Stimulated activated naive CD8-positive, alpha-beta T cell treated with anti-CD3 and anti-CD28 coated beads, Interleukin-15, Interleukin-2, amounts not matched to agents 100 U/mL and 50 U/mL, for 24 hours (primary cell): Measurements from ENCODE around the gene TARBP1.
"Not testable (repeated sequence)": the region's sequence is repeated elsewhere in the genome, so short reads cannot be mapped to it uniquely, and the experiment has no call there.

Experiments used
- ATAC-seq: fragments of 150-1000 bp; cut with Tn5 transposase; one replicate; pipeline ENCODE4 v1.10.0; 2021
- DNase-seq: peaks from one replicate; pipeline ENCODE4 v3.0.0; 2021

The TARBP1 gene

DNA sequence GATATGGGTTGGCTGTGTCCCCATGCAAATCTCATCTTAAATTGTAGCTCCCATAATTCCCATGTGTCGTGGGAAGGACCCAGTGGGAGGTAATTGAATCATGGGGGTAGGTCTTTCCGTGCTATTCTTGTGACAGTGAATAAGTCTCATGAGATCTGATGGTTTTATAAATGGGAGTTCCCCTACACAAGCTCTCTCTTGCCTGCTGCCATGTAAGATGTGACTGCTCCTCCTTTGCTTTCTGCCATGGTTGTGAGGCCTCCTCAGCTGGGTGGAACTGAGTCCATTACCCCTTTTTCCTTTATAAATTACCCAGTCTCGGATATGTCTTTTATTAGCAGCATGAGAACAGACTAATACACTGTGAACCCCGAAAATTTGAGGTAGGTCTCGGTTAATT, 25.3 kb upstream of the TARBP1 start:
- DNase-seq, ATAC-seq: not testable (repeated sequence)

DNA sequence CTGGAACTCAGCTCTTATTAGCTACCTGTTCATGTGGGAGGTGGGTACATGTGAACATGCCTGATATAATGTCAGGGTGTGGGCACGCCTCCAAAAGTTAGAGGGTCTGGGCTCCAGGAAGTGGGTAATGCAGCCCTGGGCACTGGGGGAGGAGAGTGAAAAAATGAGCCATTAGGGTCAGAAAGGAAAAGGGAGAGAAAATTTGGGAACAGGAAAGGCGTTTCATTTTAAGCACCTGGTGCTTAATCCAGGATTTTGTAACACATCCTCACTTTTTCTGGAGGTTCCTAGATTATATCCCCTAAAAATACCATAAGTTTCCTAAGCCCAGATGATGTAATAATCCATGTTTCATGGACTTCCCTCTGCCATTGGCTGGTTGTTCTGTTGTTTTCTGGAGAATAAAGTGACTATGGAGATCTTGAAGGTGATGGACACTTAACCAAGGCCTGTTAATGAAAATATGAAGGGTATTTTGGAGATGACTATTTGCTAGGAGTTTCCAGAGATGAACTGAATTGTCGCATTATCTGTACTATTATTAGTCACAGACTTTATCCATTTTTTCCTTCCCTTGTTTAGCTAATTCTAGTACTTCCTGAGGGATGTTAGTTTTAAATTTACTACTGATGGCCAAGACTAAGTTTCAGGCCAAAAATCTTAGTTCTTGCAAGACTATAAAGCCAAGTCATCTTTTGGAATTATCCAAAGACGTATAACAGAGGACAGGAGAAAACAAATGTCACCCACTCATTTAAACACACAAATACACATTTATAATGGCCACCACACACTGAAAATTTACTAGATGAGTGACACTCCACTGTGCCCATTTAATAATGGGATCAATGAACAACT, 24.4 kb upstream of the TARBP1 start:
- ATAC-seq (no peak), DNase-seq (no peak)

DNA sequence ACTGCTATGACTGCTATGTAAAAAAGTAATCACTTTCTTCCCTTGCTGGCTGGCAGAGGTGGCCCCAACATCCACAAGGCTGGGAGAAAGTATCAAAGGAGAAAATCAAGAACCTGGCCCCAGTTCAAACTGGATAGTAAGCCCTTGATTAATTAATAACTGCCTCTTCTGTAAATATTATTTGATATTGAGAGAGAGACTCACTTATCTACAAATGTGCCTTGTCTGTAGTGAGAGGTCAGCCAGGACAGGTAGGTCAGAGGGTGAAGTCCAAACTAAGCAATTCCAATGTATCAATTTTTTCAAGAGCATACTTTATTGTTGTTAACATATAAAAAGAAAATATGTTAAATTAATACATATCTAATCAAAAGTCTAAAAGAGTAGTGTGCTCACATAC, 23.8 kb upstream of the TARBP1 start:
- no peak for DNase-seq
- no peak for ATAC-seq

DNA sequence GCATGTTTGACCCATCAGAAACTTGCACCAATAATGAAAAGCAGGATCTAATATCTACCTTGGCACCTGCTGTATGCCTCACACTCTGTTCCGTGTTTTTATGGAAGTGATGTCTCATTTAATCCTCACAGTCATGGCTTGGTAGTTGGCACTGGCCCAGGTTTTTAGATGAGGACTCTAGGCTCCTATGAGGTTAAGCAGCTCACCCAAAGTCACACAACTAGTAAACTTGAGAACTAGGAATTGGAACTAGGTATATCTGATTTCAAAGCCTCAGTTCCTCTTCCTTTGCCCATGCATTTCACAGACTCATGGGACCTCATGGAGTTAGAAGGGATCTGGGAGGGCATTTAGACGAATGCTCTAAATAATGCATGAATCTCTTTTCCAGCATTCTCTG, 21.3 kb upstream of the TARBP1 start:
- peak; percentile 17 for ATAC-seq
- DNase-seq, result peak; percentile 30

DNA sequence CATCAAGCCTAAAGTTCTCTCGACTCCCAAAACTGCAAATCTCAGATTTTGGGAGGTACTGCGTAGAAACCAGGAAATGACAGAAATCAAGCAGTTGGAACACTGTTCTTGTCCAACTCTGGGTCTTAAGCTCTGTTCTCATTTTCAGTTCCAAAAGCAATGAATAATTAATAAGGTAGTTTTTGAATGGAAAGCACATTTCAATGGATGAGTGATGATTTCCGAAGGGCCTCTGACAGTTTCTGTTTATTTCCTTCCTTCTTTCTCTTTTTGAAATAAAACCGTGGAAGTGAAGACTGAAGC, 20.9 kb upstream of the TARBP1 start:
- ATAC-seq (no peak), DNase-seq (no peak)

DNA sequence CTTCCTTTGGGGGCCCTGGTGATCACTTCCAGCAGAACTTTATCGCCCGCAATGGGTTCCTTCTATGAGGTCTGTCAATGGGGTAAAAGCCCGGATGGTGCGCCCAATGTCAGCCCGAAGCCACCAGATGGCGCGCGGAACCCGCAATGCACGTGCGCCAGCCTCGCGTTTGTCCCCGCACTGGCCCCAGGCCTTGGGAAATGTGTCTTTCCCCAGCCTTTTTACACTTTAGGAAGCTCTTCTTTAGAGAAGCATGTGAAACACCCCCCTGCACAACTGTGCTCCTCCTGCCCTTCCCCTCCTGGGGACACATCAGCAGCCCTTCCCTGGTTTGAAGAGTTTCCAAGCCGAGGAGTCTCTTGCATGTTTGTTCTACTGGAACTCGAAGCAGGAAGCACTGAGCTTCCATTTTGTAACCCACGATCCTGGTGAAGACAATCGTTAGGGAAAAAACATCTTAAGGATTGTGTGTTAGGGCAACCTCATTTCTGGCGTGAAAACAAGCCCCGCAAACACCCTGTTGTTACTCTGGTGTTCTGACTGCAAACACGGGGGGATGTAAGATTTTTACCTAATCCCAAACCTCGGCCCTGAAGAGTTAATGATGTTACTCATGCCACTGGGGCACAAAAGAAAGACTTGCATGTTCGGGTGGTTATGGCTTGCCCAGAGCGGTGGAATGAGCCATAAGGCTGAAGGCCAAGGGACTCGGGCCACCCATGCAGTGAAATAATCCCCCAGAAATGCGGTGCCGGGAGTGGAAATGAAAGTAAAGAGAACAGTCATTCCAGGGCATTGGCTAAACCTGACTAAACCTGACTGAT, 20.4 kb upstream of the TARBP1 start:
- peak; percentile 92 for DNase-seq
- ATAC-seq, result peak; percentile 66

DNA sequence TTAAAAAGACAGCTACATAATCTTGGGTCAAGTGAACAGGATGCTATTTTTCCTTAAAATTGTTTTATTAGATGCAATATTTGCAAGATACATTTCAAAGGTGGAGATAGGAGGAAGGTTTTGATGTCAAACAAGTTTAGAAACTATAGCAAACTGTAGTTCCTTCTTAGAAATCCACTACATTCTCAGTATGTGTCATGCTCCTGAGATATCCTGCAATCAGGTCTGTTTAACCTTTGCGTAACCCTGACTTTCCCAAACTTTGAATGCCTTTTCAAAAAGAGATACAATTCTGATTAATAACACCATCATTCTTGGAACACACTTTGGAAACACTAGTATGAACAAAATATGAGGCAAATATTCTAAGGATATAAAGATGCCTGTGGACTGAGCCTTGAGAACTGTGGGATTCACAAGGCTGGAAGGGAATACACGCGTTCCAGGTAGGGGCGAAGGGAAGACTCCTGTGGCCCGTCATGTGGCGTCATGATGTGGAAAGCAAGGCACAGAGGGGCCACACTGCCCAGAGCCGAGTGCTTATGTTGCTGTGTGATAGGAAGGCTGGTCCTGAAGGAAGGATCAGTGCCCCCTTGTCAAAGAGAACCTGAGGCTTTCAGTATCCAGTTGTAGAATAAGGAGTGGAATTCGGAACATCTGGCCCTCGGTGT, 19.6 kb upstream of the TARBP1 start:
- DNase-seq (no peak), ATAC-seq (no peak)

DNA sequence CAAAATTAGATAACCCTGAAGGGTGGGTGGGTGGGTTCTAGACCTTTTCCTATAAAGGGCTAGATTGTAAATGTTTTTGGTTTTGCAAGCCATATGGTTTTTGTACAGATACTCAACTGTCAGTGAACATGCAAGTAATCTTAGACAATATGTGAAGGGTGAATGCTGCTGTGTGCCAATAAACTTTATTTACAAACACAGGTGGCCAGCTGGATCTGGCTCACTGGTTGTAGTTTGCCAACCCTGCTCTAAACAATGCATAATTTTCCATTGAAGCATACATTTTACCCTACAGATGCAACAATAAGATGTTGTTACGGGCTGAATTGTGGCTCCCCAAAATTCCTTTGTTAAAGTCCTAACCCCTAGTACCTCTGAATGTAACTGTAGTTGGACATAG, 18.6 kb upstream of the TARBP1 start:
- DNase-seq, result no peak
- no peak for ATAC-seq

DNA sequence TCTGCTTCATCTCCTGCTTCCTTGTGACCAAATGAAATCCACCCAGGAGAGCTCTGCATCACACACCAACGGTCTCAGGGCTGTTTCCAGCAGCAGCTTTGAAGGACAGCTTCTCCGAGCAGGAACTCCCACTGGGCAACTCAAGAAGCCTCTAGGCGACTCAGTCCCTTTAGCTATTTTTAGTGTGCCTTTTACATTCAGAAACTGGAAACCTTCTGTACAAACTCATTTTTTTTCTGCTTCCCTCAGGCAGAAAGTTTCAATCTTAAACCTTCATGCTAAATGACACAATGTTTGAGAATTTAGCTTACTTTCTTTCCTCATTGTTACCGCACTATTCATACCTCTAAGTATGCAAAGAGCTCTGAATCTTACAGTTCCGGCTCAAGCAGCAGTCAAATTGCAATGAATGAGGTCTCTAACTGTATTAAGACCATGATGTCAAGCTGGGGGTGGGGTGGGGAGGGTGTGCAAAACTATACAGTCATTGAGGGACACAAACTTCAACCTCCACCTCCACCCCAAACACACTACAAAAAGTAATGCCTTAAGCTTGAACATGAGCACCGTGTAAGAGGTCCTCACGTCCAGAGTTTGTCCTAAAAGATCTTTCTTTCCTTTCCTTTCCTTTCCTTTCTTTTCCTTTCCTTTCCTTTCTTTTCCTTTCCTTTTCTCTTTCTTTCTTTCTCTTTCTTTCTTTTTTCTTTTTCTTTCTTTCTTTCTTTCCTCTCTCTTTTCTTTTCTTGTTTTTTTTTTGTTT, 16.4 kb upstream of the TARBP1 start:
- DNase-seq (no peak), ATAC-seq (peak; percentile 24)

DNA sequence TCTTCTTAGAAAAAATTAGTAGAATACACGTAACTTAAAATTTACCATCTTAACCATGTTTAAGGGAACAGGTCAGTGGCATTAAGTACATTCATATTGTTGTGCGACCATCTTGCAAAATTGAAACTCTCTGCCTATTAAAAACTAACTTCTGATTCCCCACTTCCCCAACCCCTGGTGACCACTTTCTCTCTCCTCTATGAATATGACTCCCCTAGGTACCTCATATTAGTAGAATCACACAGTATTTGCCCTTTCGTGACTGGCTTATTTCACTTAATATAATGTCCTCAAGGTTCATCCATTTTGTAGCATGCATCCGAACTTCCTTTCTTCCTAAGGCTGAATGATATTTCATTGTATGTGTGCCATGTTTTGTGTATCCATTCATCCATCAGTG, 15.1 kb upstream of the TARBP1 start:
- DNase-seq, result no peak
- no peak for ATAC-seq

DNA sequence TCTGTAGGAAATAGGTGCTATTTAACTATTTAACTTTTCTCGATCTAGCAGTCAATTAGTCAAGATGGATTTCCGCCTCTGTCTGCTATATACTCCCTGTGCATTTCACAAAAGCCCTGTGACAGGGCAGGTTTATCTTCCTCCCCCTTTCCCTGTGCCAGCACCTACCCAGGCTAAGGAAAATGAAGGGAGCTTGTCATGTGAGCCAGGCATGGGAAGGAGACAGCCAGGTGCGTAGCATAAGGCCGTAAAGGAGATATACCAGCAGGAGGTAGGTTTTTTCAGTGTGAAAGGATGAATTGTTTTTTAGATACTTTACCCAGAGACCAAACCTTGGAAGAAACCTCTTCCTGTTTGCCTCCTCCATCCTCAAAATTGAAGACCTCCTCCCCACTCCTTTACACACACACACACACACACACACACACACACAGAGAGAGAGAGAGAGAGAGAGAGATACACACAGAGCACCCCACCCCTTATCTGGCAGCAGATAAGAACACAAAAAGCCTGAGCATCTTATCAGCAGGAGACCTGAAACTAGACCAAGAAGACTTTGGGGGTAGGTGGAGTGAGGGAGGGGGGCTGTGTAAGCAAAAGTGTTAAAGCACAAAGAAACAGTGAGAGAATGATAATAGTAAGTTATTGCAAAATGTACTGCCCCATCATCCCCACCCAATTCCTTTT, 12.0 kb upstream of the TARBP1 start:
- ATAC-seq, result no peak
- DNase-seq, result no peak

DNA sequence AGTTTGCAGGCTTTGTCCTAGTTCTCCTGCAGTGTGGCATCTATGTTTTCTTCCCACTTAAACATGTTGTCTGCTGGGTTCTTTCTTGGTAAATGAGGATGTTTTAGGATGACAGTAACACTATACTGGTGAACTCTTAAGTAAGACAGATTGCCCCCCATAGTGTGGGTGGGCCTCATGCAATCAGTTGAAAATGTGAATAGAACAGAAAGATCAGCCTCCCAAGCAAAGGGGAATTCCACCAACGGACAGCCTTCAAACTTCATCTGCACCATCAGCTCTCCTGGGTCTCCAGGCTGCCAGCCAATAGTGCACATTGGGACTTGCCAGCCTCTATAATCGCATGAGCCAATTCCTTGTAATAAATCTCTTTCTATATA, 10.7 kb upstream of the TARBP1 start:
- ATAC-seq, result no peak
- DNase-seq, result no peak

DNA sequence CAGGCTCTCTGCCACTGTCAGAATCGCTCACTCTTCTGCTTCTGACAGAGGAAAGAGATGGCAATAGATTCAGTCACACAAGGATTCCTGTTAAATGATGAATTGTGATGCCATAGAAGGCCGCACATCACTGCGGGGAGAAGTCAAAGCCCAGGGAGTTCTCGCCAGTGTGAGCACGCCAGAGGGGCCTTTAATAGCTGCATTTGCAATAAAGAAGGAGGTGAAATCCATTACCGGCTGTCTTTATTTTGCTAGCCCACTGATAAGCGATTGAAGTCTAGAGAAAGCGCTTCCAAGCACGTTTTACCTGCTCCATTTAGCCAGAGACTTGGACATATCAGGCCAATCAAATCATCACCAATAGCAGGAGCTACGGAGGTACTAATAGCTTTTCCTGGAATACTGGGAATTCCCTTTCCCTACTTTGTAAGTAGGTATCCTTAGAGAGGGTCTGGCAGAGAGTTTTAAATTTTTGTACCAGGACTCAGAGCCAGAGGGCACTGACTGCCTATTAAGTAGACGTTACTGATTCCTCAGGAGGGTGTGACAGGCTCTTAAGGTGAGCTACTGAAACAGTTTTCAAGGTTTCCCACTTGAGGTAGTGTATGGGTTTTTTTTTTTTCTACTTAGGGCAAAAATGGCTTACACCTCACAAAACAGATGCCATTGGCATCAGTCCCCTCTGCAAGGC, 10.2 kb upstream of the TARBP1 start:
- no peak for DNase-seq
- ATAC-seq, result no peak

DNA sequence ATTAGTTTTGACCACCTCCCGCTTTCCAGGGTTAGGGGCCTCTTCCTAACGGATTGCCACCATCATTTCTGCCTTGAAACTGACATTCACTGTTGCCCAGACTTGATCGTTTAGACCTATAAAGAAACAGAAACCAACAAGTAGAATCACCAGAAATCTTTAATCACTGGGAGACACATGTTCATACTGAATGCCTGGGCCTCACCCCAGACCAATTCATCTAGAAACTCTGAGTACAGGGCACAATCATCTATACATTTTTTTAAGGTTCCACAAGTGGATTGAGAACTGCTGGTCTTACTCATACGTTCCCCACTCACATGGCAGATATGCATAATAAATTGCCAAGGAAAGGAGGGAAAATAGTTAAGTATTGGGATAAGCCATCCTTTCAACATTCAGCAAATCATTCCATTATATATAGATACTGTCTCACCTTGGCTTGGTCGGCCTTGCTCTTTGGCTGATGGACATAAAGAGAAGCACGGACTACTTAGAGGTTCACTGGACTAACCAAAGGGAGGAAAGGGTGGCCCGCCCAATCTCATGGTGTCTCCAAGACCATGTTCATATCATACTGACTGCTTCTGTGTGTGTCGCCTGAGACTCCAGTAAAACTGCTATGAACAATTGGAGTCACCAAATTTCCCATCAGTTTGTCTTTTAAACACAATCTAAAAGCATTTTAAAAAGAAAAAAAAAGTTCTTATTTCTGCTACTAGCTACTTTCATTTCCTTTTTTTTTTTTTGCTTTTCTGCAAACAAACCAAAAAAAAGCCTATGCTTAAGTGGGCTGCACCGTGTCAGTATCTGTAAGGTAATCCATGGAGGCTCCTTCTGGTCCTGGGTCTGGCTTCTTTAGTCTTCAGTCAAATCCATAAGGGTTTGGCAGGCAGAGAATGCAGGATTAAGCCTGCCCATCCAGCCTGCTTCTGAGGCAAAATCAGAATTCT, 9.4 kb upstream of the TARBP1 start:
- DNase-seq, result no peak
- ATAC-seq, result peak; percentile 94

DNA sequence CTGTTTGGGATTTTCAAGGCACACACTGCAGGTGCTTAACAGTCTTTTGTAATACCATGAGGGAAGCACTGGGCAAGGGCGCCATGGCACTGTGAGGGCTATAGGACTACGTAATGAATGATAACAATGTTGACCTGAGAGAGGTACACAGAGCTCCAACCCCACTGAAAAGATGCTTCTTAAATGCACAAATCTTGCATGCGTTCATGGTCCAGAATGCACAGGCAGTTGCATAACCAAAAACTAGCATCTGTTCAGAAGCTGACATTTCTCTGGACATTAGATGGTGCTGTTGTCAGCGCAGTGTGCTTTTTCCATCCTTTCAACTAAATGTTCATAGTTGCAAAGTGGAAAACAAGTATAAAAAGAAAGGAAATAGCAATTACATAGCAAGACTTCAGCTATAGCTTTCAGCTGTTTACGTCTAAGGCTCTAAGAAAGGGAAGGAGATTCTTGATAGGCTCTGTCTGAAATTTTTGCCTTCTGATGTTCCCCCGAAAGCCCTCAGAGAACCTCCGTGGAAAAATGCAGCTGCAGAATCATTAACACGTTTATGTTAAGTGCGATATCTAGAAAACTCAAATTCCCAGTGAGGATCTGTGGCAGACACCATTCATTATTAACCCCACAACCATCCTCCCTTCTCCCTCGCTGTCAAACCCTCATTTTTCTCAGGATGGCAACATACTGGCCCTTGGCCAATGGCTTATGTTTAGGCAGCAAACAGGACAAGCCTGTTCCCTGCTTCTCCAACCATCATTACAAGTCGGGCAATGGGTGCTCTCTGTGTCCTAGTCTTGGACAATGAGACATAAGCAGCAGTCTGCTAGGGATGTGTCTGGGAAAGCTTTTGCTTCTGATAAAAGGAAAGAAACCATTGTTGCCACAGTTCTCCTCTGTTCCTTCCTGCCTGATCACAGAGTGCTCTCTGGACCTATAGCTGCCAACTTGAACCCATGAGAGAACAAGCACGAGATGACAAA, 8.2 kb upstream of the TARBP1 start:
- DNase-seq, result no peak
- no peak for ATAC-seq

DNA sequence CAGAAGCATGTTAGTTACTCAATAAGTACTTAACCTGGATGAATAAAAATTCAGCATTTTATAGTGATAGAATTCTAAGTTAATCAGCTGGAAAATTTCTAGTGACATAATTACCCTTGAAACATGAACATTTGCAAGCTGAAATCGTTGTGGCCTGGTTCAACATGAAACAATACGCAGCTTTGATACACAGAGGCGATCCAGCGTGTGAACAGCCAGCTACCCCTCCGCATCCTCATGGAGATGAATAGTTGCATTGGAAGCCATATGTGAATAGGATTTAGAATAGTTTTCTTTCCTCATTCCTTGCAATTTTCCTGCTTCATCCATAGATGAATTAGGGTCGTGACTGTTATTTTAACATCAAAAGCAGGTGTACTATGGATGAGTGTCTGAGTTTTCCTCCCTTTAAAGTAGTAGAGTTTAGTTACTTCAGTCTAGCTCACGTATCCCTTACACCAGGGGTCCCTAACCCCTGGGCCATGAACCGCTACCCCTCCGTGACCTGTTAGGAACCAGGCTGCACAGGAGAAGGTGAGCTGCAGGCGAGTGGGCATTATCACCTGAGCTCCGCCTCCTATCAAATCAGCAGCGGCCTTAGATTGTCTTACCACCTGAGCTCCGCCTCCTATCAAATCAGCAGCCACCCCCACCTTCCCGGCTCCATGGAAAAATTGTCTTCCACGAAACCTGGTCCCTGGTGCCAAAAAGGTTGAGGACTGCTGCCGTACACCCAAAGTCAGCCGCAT, 6.2 kb upstream of the TARBP1 start:
- ATAC-seq (no peak), DNase-seq (no peak)

DNA sequence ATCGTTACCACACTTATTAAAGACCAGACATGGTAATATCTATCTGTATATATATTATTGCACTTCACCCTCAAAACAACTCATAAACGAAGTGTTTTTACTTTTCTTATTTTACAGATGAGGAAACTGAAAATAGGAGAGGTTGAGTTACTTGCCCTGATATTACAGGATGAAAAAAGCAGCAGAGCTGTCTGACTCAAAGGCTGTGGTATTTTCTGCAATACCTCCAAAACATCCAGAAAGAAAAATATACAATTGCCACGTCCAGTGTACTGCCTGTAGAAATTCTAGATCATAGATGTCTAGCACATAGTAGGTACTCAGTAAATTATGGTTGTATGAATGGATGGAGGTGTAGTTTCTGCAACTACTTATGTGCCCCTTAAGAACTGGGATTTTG, 5.2 kb upstream of the TARBP1 start:
- DNase-seq (no peak), ATAC-seq (no peak)

DNA sequence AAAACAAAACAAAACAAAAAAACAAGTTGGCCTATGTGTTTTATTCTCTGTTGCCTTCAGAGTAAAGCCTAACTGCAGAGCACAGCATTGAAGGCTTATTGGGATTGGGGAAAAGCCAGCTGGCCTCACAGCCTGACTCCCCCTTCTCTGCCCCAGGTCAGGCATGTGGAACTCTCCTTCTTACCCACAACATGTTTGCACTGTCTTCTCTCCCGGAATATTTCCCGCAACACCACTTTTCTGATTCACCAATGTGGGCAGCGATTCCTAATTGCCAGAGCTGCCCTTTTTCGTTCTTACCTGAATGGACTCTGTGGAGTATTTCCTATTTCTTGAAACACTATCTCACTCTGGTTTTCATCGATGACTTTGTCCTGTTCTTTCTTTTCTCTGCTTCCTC, 2.8 kb upstream of the TARBP1 start:
- no peak for ATAC-seq

More for the DNA sequence above, 2.8 kb upstream of the TARBP1 start:
- DNase-seq, result no peak
